Measurements from ENCODE around the gene OR10S1.

DNA sequence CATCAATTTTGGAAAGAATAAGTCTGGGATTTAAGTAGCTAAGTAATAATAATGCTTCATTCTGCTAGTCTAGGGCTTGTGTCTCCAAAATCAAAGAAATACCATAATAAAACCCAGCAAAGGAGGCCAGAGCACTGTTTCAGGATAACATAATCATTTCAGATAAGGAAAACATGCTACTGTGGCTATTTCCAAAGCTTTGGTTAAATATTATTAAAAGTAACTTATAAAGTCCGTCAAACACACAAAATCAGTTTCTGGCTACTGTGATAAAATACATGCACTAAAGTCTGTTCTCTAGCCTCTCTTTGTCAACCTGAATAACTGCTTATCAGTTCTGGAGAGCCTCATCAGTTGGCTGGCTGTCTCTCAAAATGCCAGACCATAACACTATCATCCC lies 32.4 kb downstream of the OR10S1 start:
- TF ChIP-seq, protein P1, sequence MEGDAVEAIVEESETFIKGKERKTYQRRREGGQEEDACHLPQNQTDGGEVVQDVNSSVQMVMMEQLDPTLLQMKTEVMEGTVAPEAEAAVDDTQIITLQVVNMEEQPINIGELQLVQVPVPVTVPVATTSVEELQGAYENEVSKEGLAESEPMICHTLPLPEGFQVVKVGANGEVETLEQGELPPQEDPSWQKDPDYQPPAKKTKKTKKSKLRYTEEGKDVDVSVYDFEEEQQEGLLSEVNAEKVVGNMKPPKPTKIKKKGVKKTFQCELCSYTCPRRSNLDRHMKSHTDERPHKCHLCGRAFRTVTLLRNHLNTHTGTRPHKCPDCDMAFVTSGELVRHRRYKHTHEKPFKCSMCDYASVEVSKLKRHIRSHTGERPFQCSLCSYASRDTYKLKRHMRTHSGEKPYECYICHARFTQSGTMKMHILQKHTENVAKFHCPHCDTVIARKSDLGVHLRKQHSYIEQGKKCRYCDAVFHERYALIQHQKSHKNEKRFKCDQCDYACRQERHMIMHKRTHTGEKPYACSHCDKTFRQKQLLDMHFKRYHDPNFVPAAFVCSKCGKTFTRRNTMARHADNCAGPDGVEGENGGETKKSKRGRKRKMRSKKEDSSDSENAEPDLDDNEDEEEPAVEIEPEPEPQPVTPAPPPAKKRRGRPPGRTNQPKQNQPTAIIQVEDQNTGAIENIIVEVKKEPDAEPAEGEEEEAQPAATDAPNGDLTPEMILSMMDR (conservative IDR thresholded peaks at IDR 0.05; ENCODE audit: low read length) = no peak
- TF ChIP-seq EZH2phosphoT487 (IDR thresholded peaks at IDR 0.05; ENCODE audit: borderline replicate concordance) = no peak
